Ectodermal cell (in vitro differentiated cells): ENCODE results near the gene GTF2H1.

Experiments
- H3K27ac ChIP-seq: 2 replicates; pipeline ENCODE4 v1.7.0; 2013; ENCODE audit warnings: mild to moderate bottlenecking, low read depth, low read length; ENCODE audit not compliant: insufficient read depth, poor library complexity, severe bottlenecking
- H3K27me3 ChIP-seq: 2 replicates; pipeline ENCODE4 v1.7.0; 2013; ENCODE audit warnings: mild to moderate bottlenecking, low read length; ENCODE audit not compliant: insufficient read depth, control insufficient read depth, poor library complexity, severe bottlenecking
- H3K36me3 ChIP-seq: one replicate; pipeline ENCODE4 v1.7.0; 2013; ENCODE audit warnings: low read length; ENCODE audit not compliant: control insufficient read depth, insufficient read depth
- H3K4me1 ChIP-seq: one replicate; pipeline ENCODE4 v1.7.0; 2013; ENCODE audit warnings: low read length; ENCODE audit not compliant: control insufficient read depth, insufficient read depth
- H3K4me3 ChIP-seq: 2 replicates; pipeline ENCODE4 v1.7.0; 2013; ENCODE audit warnings: low read depth, low read length, control low read depth; ENCODE audit not compliant: insufficient read depth
- H3K9me3 ChIP-seq: 2 replicates; pipeline ENCODE4 v1.7.0; 2013; ENCODE audit warnings: mild to moderate bottlenecking, low read length, moderate library complexity; ENCODE audit not compliant: control insufficient read depth
- WGBS, 2 experiments: methylation state at CpG; one replicate each; pipeline ENCODE4 v1.1.7; 2013; ENCODE audit warnings: missing lambda C conversion rate in 2 of 2; 5-methylcytosine and 5-hydroxymethylcytosine counted together

Gene GTF2H1

DNA sequence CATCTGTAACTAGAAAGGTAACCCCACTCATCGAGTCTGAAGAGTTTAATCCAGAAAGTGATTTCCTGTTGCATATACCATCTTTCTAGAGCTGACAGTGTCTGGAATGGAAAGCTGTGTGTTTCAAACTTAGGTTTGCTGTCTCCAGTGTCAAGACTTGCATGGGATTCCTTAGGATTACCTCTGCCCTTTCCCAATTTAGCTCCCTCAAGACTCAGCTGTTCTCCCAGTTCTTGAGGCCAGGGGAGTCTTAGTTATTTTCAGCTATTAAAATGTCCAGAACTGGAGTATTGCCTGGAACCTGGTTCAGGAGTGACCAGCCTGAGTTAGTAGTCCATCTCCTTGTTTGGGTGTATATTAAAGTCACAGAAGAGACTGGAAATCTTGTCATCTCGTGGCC is 47.0 kb downstream of the GTF2H1 start:
- H3K27ac ChIP-seq = no peak overlapping the region
- peaks cover 12% of the 10 kb centered on the region for H3K36me3 ChIP-seq
- no peaks in the 10 kb centered on the region for H3K4me1 ChIP-seq
- no peak overlapping the region for H3K4me3 ChIP-seq
- H3K9me3 ChIP-seq = no peaks in the 10 kb centered on the region
- WGBS, 2 experiments = 89 to 94% methylated on average over 2 of the region's 2 CpGs
- no peaks in the 10 kb centered on the region for H3K27me3 ChIP-seq

DNA sequence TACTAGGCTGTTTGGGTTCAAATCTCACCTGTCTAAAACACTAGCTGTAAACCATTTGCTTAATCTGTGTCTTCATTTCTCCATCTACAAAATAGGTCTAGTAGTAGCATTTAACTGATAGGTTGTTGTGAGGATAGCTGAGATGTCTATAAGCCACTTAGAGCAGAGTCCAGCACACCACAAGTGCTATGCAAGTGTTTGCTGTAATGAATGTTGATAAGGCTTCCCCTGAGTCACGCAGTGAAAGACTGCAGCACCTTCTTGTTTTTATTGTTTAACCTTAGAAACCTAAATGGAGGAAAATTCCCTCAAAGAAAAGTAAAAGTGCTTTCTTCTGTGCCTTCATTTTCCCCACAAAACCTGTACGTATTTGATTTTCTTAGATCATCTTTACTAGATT is 48.9 kb downstream of the GTF2H1 start:
- WGBS, 2 experiments = 92 to 95% methylated on average over 2 of the region's 2 CpGs

DNA sequence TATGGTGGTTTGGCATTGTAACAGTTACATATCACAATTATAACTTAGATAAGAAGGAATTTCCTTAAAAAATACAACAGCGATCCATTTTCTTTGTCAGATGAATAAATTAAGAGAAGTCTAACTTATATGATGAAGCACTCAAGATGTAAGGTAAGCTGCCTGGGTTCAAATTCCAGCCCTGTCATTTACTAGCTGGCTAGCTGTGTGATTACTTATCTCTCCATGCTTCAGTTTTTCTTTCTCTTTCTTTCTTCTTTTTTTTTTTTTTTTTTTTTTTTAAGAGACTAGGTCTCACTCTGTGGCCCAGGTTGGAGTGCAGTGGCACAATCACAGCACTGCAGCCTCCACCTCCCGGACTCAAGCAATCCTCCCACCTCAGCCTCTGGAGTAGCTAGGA is 49.8 kb downstream of the GTF2H1 start:
- H3K4me3 ChIP-seq = no peak overlapping the region
- no peaks in the 10 kb centered on the region for H3K9me3 ChIP-seq
- WGBS, 2 experiments = 91 to 96% methylated on average over 1 to 2 of the region's 2 CpGs
- no peaks in the 10 kb centered on the region for H3K36me3 ChIP-seq
- H3K27ac ChIP-seq = no peak overlapping the region
- no peaks in the 10 kb centered on the region for H3K4me1 ChIP-seq
- no peaks in the 10 kb centered on the region for H3K27me3 ChIP-seq

More for the DNA sequence above, 48.9 kb downstream of the GTF2H1 start:
- no peaks in the 10 kb centered on the region for H3K4me1 ChIP-seq
- H3K27ac ChIP-seq = no peak overlapping the region
- H3K9me3 ChIP-seq = no peaks in the 10 kb centered on the region
- H3K27me3 ChIP-seq = no peaks in the 10 kb centered on the region
- H3K36me3 ChIP-seq = no peaks in the 10 kb centered on the region
- H3K4me3 ChIP-seq = no peak overlapping the region

DNA sequence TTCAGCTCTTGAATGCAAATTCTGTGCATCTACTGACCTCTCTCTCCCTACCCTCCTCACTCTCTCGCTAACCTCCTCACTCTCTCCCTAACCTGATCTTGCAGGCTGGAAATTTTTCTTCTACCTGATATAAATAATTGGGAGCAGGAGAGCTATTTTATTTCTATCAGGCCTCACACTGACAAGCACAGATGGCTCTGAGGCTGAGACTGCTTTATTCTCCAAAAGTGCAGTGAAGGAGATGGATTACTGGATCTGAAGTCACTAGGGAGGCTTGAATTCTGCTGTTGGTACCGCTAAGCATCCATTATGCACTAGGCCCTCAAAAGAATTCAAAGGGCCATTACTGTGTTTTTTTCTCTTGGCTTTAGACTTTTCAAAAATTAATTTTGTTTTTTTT is 52.6 kb downstream of the GTF2H1 start:
- H3K4me1 ChIP-seq = no peaks in the 10 kb centered on the region
- no peak overlapping the region for H3K4me3 ChIP-seq
- H3K36me3 ChIP-seq = no peaks in the 10 kb centered on the region
- H3K9me3 ChIP-seq = no peaks in the 10 kb centered on the region
- no peaks in the 10 kb centered on the region for H3K27me3 ChIP-seq
- whole genome bisulfite sequencing, 2 experiments = 83 to 97% methylated on average over 2 of the region's 2 CpGs
- no peak overlapping the region for H3K27ac ChIP-seq

DNA sequence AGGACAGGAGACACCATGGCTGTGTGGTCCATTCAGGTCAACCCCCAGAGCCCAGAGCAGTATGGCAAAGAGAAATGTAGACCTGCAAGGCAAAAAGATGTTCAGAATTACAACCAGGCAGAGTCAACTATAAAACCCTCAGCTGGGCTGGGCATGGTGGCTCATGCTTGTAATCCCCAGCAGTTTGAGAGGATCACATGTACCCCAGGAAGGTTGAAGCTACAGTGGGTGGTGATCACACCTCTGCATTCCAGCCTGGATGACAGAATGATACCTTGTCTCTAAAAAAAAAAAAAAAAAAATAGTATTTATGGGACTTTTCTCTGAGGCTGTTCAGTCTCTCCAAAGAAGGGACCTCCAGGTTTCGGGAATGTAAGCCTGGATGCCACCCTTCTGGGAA is 53.6 kb downstream of the GTF2H1 start:
- Histone ChIP-seq H3K27me3 (no peaks in the 10 kb centered on the region), H3K27ac (no peak overlapping the region), H3K9me3 (no peaks in the 10 kb centered on the region), H3K4me1 (no peaks in the 10 kb centered on the region), H3K36me3 (no peaks in the 10 kb centered on the region), H3K4me3 (no peak overlapping the region)
- 92% methylated on average over 1 of the region's 1 CpG for WGBS, 2 experiments

- WGBS, 2 experiments = 53 to 63% methylated on average over 2 of the region's 2 CpGs
These were observed 56.8 kb downstream of the GTF2H1 start for GRCh38 chr11:18379201-18379600.

DNA sequence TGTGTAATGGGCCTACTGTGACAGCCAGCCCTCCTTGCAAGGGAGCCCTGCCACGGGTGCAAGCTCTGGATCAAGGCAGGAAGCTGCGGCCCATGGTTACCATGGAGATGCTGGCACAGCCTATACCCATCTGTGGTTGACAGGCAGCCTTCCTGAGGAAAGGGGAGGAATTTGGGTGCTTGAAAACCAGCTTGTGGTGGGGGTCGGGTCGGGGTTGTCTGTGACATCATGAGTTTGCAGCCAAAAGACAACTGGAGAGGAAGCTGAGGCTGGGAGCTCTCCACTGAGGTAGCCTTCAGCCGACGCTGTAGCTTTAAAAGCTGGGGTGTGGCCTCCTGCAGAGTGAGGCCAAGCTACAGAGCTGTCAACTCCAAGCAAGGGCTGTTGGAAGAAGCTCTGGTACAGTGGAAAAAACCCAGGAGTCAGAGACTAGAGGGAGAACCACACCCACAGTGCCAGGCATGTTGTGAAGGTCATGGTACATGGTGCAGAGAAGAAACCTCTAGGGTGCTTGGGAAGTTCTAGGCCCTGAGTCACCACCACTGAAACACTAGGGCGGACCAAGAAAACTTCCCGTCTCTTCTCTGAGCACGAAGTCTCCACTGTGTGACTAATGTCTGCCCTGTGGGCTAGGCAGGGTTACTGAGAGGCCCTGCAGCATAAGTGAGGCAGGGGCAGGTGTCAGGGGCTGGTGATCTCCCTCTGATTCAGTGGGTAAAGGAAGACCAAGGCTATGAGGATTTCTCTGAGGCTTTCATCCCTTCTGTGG is 61.2 kb downstream of the GTF2H1 start:
- Histone ChIP-seq H3K9me3 (no peaks in the 10 kb centered on the region), H3K27ac (no peak overlapping the region), H3K4me3 (no peak overlapping the region), H3K4me1 (peaks cover 16% of the 10 kb centered on the region), H3K36me3 (no peaks in the 10 kb centered on the region), H3K27me3 (no peaks in the 10 kb centered on the region)
- WGBS, 2 experiments = 50 to 55% methylated on average over 9 of the region's 9 CpGs

More at GRCh38 chr11:18379201-18379600, 56.8 kb downstream of the GTF2H1 start:
- no peak overlapping the region for H3K27ac ChIP-seq
- H3K9me3 ChIP-seq = no peaks in the 10 kb centered on the region
- H3K4me3 ChIP-seq = no peak overlapping the region
- H3K27me3 ChIP-seq = no peaks in the 10 kb centered on the region
- H3K36me3 ChIP-seq = no peaks in the 10 kb centered on the region
- H3K4me1 ChIP-seq = peaks cover 16% of the 10 kb centered on the region

DNA sequence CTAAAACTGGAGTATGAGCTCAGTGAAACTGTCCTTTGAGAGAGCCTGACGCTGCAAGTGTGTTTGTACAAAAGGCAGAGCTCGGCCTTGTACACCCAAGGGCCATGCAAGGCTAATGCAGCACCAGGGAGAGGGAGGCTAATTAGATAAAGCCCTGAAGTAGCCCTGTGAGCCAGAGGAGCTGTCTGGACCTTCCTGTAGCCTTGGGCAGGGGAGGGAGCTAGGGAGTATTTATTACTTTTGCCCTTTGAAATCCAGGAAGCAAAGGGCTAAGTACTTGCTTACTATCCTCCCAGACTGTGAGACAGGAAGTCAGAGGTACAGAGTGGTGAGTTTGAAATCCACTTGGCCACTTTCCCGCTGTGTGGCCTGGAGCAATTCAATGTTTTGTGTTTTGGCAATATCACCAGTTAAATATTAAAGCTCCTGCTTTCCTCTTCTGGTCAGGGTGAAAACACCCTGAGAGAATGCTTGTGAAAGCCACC is 61.8 kb downstream of the GTF2H1 start:
- Histone ChIP-seq H3K9me3 (no peaks in the 10 kb centered on the region), H3K4me1 (peaks cover 16% of the 10 kb centered on the region), H3K4me3 (no peak overlapping the region), H3K27ac (peak overlapping the region; percentile 16), H3K27me3 (no peaks in the 10 kb centered on the region), H3K36me3 (no peaks in the 10 kb centered on the region)
- WGBS, 2 experiments = 92 to 93% methylated on average over 3 of the region's 3 CpGs

GRCh38 chr11:18390088-18390487 is 67.7 kb downstream of the GTF2H1 start:
- Histone ChIP-seq H3K9me3 (no peaks in the 10 kb centered on the region), H3K27me3 (peaks cover 3% of the 10 kb centered on the region), H3K4me1 (no peaks in the 10 kb centered on the region), H3K4me3 (no peak overlapping the region), H3K36me3 (no peaks in the 10 kb centered on the region), H3K27ac (no peak overlapping the region)
- WGBS, 2 experiments = 95 to 97% methylated on average over 3 of the region's 3 CpGs

GRCh38 chr11:18392434-18393321 is 70.3 kb downstream of the GTF2H1 start:
- Histone ChIP-seq H3K27me3 (peaks cover 3% of the 10 kb centered on the region), H3K4me3 (no peak overlapping the region), H3K27ac (no peak overlapping the region), H3K9me3 (no peaks in the 10 kb centered on the region), H3K36me3 (no peaks in the 10 kb centered on the region), H3K4me1 (no peaks in the 10 kb centered on the region)
- 89 to 96% methylated on average over 4 of the region's 4 CpGs for WGBS, 2 experiments
